ENCODE measurements around the gene TBC1D22A. TPM values are rescaled to one million over a fixed set of nuclear protein-coding genes. Genes with fewer than 3 reads are reported as not detected.

Gene TBC1D22A
- total RNA-seq, 2 experiments from 2014 or later = 38.5 to 41.0 TPM

- Mint-ChIP-seq H3K27ac (no peak overlapping the region), H3K9me3 (no peaks in the 10 kb centered on the region), H3K4me1 (no peaks in the 10 kb centered on the region), H3K27me3 (no peaks in the 10 kb centered on the region), H3K36me3 (ENCODE audit: low read depth) (no peaks in the 10 kb centered on the region), H3K4me3 (no peak overlapping the region)
- ChIA-PET POLR2A (no interaction called here), CTCF (no interaction called here)
- no peak for DNase-seq
These were observed 383.4 kb downstream of the TBC1D22A start for GRCh38 chr22:47145883-47146282.

GRCh38 chr22:47146391-47146790, 383.9 kb downstream of the TBC1D22A start:
- Mint-ChIP-seq H3K27me3 (no peaks in the 10 kb centered on the region), H3K4me3 (no peak overlapping the region), H3K4me1 (peaks cover 3% of the 10 kb centered on the region), H3K27ac (no peak overlapping the region), H3K36me3 (ENCODE audit: low read depth) (no peaks in the 10 kb centered on the region), H3K9me3 (no peaks in the 10 kb centered on the region)
- no peak for DNase-seq
- ChIA-PET CTCF (no interaction called here), POLR2A (no interaction called here)

GRCh38 chr22:47146941-47147340, 384.5 kb downstream of the TBC1D22A start:
- Mint-ChIP-seq H3K36me3 (ENCODE audit: low read depth) (no peaks in the 10 kb centered on the region), H3K4me3 (no peak overlapping the region), H3K9me3 (no peaks in the 10 kb centered on the region), H3K4me1 (peaks cover 3% of the 10 kb centered on the region), H3K27me3 (no peaks in the 10 kb centered on the region), H3K27ac (no peak overlapping the region)
- POLR2A ChIA-PET = no interaction called here
- DNase-seq = no peak
- CTCF ChIA-PET = no interaction called here

GRCh38 chr22:47147572-47147971, 385.1 kb downstream of the TBC1D22A start:
- Mint-ChIP-seq H3K27ac (no peak overlapping the region), H3K27me3 (no peaks in the 10 kb centered on the region), H3K4me1 (peaks cover 3% of the 10 kb centered on the region), H3K4me3 (no peak overlapping the region), H3K9me3 (no peaks in the 10 kb centered on the region), H3K36me3 (ENCODE audit: low read depth) (no peaks in the 10 kb centered on the region)
- POLR2A ChIA-PET = no interaction called here
- CTCF ChIA-PET = no interaction called here
- no peak for DNase-seq

GRCh38 chr22:47148510-47148909, 386.1 kb downstream of the TBC1D22A start:
- Mint-ChIP-seq H3K27ac (no peak overlapping the region), H3K36me3 (ENCODE audit: low read depth) (no peaks in the 10 kb centered on the region), H3K27me3 (no peaks in the 10 kb centered on the region), H3K4me3 (no peak overlapping the region), H3K9me3 (no peaks in the 10 kb centered on the region), H3K4me1 (peaks cover 3% of the 10 kb centered on the region)
- DNase-seq = no peak
- ChIA-PET POLR2A (no interaction called here), CTCF (no interaction called here)

- Mint-ChIP-seq H3K4me1 (peaks cover 3% of the 10 kb centered on the region), H3K27me3 (no peaks in the 10 kb centered on the region), H3K36me3 (ENCODE audit: low read depth) (no peaks in the 10 kb centered on the region), H3K9me3 (no peaks in the 10 kb centered on the region), H3K27ac (no peak overlapping the region), H3K4me3 (no peak overlapping the region)
- ChIA-PET POLR2A (no interaction called here), CTCF (no interaction called here)
- DNase-seq = no peak
These were observed 386.7 kb downstream of the TBC1D22A start for GRCh38 chr22:47148956-47149728.

- DNase-seq = no peak
- ChIA-PET POLR2A (no interaction called here), CTCF (no interaction called here)
- H3K27me3 Mint-ChIP-seq = no peaks in the 10 kb centered on the region
- H3K36me3 Mint-ChIP-seq (ENCODE audit: low read depth) = no peaks in the 10 kb centered on the region
- peaks cover 3% of the 10 kb centered on the region for H3K4me1 Mint-ChIP-seq
- H3K9me3 Mint-ChIP-seq = no peaks in the 10 kb centered on the region
- H3K27ac Mint-ChIP-seq = no peak overlapping the region
- no peak overlapping the region for H3K4me3 Mint-ChIP-seq
These were observed 387.5 kb downstream of the TBC1D22A start for GRCh38 chr22:47149976-47150375.

GRCh38 chr22:47150426-47150825, 388.0 kb downstream of the TBC1D22A start:
- H3K4me3 Mint-ChIP-seq = no peak overlapping the region
- peaks cover 3% of the 10 kb centered on the region for H3K4me1 Mint-ChIP-seq
- no peaks in the 10 kb centered on the region for H3K9me3 Mint-ChIP-seq
- POLR2A ChIA-PET = no interaction called here
- no peak for DNase-seq
- CTCF ChIA-PET = no interaction called here
- H3K27ac Mint-ChIP-seq = no peak overlapping the region
- H3K36me3 Mint-ChIP-seq (ENCODE audit: low read depth) = no peaks in the 10 kb centered on the region
- no peaks in the 10 kb centered on the region for H3K27me3 Mint-ChIP-seq

- H3K36me3 Mint-ChIP-seq (ENCODE audit: low read depth) = no peaks in the 10 kb centered on the region
- no peak overlapping the region for H3K4me3 Mint-ChIP-seq
- DNase-seq = no peak
- peaks cover 3% of the 10 kb centered on the region for H3K4me1 Mint-ChIP-seq
- H3K27ac Mint-ChIP-seq = no peak overlapping the region
- no peaks in the 10 kb centered on the region for H3K27me3 Mint-ChIP-seq
- no peaks in the 10 kb centered on the region for H3K9me3 Mint-ChIP-seq
- CTCF ChIA-PET = no interaction called here
- POLR2A ChIA-PET = no interaction called here
These were observed 388.6 kb downstream of the TBC1D22A start for GRCh38 chr22:47151064-47151463.

GRCh38 chr22:47151490-47151889, 389.0 kb downstream of the TBC1D22A start:
- POLR2A ChIA-PET = no interaction called here

GRCh38 chr22:47152236-47152635, 389.8 kb downstream of the TBC1D22A start:
- peaks cover 3% of the 10 kb centered on the region for H3K4me1 Mint-ChIP-seq
- H3K9me3 Mint-ChIP-seq = no peaks in the 10 kb centered on the region
- ChIA-PET POLR2A (no interaction called here), CTCF (no interaction called here)
- H3K27me3 Mint-ChIP-seq = no peaks in the 10 kb centered on the region
- H3K4me3 Mint-ChIP-seq = no peak overlapping the region
- H3K27ac Mint-ChIP-seq = no peak overlapping the region
- DNase-seq = no peak
- no peaks in the 10 kb centered on the region for H3K36me3 Mint-ChIP-seq (ENCODE audit: low read depth)

More at GRCh38 chr22:47151490-47151889, 389.0 kb downstream of the TBC1D22A start:
- Mint-ChIP-seq H3K27me3 (no peaks in the 10 kb centered on the region), H3K4me1 (peaks cover 3% of the 10 kb centered on the region), H3K9me3 (no peaks in the 10 kb centered on the region), H3K36me3 (ENCODE audit: low read depth) (no peaks in the 10 kb centered on the region), H3K4me3 (no peak overlapping the region), H3K27ac (no peak overlapping the region)
- DNase-seq = no peak
- CTCF ChIA-PET = no interaction called here

GRCh38 chr22:47152938-47153337, 390.5 kb downstream of the TBC1D22A start:
- H3K9me3 Mint-ChIP-seq = no peaks in the 10 kb centered on the region
- H3K27ac Mint-ChIP-seq = no peak overlapping the region
- no peak overlapping the region for H3K4me3 Mint-ChIP-seq
- no peak for DNase-seq
- no peaks in the 10 kb centered on the region for H3K27me3 Mint-ChIP-seq
- H3K36me3 Mint-ChIP-seq (ENCODE audit: low read depth) = no peaks in the 10 kb centered on the region
- POLR2A ChIA-PET = no interaction called here
- CTCF ChIA-PET = no interaction called here
- H3K4me1 Mint-ChIP-seq = peaks cover 3% of the 10 kb centered on the region

- ChIA-PET POLR2A (no interaction called here), CTCF (no interaction called here)
- no peak for DNase-seq
- peaks cover 2% of the 10 kb centered on the region for H3K36me3 Mint-ChIP-seq (ENCODE audit: low read depth)
- peaks cover 3% of the 10 kb centered on the region for H3K4me1 Mint-ChIP-seq
- no peak overlapping the region for H3K27ac Mint-ChIP-seq
- no peak overlapping the region for H3K4me3 Mint-ChIP-seq
- H3K9me3 Mint-ChIP-seq = no peaks in the 10 kb centered on the region
- no peaks in the 10 kb centered on the region for H3K27me3 Mint-ChIP-seq
These were observed 391.5 kb downstream of the TBC1D22A start for GRCh38 chr22:47153854-47154525.

- peaks cover 3% of the 10 kb centered on the region for H3K4me1 Mint-ChIP-seq
- H3K36me3 Mint-ChIP-seq (ENCODE audit: low read depth) = peaks cover 2% of the 10 kb centered on the region
- no peaks in the 10 kb centered on the region for H3K27me3 Mint-ChIP-seq
- H3K9me3 Mint-ChIP-seq = no peaks in the 10 kb centered on the region
- ChIA-PET CTCF (no interaction called here), POLR2A (no interaction called here)
- no peak overlapping the region for H3K27ac Mint-ChIP-seq
- DNase-seq = no peak
- H3K4me3 Mint-ChIP-seq = no peak overlapping the region
These were observed 392.2 kb downstream of the TBC1D22A start for GRCh38 chr22:47154621-47155081.
